Measurements from ENCODE around the gene SPINK9.
"Not testable (repeated sequence)": the region's sequence is repeated elsewhere in the genome, so short reads cannot be mapped to it uniquely, and the experiment has no call there.

Gene SPINK9

GRCh38 chr5:148312153-148312552, 23.2 kb upstream of the SPINK9 start, which contains the start of gene SPINK7:
Gene SPINK7 (plus strand): TSS chr5:148312423. CDS start chr5:148312484, 61 bp downstream.
- DNase-seq (ENCODE audit: low read depth), result no peak
- TF ChIP-seq CTCF (IDR thresholded peaks at IDR 0.05; ENCODE audit: low read length, missing control alignments), result no peak
- H3K4me3 ChIP-seq (replicated peaks; ENCODE audit: low read depth, low read length), result no peak within 1 kb of the TSS

DNA sequence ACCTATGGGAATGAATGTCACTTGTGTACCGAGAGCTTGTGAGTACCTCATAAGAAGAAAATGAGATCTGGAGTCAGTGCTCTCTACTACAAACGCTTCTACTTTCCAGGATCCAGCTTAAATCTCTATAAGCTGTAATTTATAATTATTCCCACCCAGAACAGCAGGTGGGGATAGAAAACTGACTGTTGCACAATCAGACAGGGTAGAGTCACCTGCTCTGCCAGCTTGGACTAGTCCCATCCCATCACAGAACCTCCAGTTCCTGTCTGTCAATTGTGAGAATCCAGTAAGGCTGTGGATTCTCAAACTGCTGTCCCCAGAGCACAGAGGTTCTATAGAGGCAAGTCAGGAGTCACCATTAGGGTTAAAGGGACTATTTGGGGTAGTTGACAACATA, 21.2 kb upstream of the SPINK9 start:
- TF ChIP-seq CTCF (IDR thresholded peaks at IDR 0.05; ENCODE audit: low read length, missing control alignments), result no peak
- DNase-seq (ENCODE audit: low read depth), result no peak
- H3K4me3 ChIP-seq (replicated peaks; ENCODE audit: low read depth, low read length), result no peak overlapping the region

- no peak for DNase-seq (ENCODE audit: low read depth)
- no peak for TF ChIP-seq CTCF (IDR thresholded peaks at IDR 0.05; ENCODE audit: low read length, missing control alignments)
- no peak overlapping the region for H3K4me3 ChIP-seq (replicated peaks; ENCODE audit: low read depth, low read length)
These were observed 20.6 kb upstream of the SPINK9 start for GRCh38 chr5:148314731-148315130.

- DNase-seq (ENCODE audit: low read depth), result not testable (repeated sequence)
- peak overlapping the region; percentile 37 for H3K4me3 ChIP-seq (replicated peaks; ENCODE audit: low read depth, low read length)
These were observed 15.1 kb upstream of the SPINK9 start for GRCh38 chr5:148320011-148320963.

- DNase-seq (ENCODE audit: low read depth), result no peak
- no peak overlapping the region for H3K4me3 ChIP-seq (replicated peaks; ENCODE audit: low read depth, low read length)
- no peak for TF ChIP-seq CTCF (IDR thresholded peaks at IDR 0.05; ENCODE audit: low read length, missing control alignments)
These were observed 2.0 kb upstream of the SPINK9 start for GRCh38 chr5:148333262-148333849.

GRCh38 chr5:148336704-148337435, 1.5 kb downstream of the SPINK9 start:
- no peak for DNase-seq (ENCODE audit: low read depth)

More at GRCh38 chr5:148336704-148337435, 1.5 kb downstream of the SPINK9 start:
- TF ChIP-seq CTCF (IDR thresholded peaks at IDR 0.05; ENCODE audit: low read length, missing control alignments), result no peak
- no peak overlapping the region for H3K4me3 ChIP-seq (replicated peaks; ENCODE audit: low read depth, low read length)
